DND-41 (cell line): Measurements from ENCODE around the gene ARSA.

Experiments used
- ATAC-seq: fragments of 200-7000 bp; cut with Tn5 transposase; 3 replicates; pipeline ENCODE4 v1.9.1; 2021; ENCODE audit warnings: low read depth; ENCODE audit not compliant: insufficient read depth
- DNase-seq: peaks from one replicate; pipeline ENCODE4 v3.0.0-alpha.2; 2020
- H2AFZ ChIP-seq: 2 replicates; pipeline ENCODE4 v1.6.0; 2012; ENCODE audit warnings: low read depth, low read length
- H3K27ac ChIP-seq: 2 replicates; pipeline ENCODE4 v1.5.1; 2012; ENCODE audit warnings: low read length, inconsistent platforms
- H3K27me3 ChIP-seq: fragments of 200-600 bp; sonication (generic); 2 replicates; pipeline ENCODE4 v1.6.0; 2012; ENCODE audit warnings: low read length, mild to moderate bottlenecking, inconsistent platforms; ENCODE audit not compliant: insufficient read depth, poor library complexity
- H3K36me3 ChIP-seq: 2 replicates; pipeline ENCODE4 v1.5.1; 2012; ENCODE audit warnings: low read length, inconsistent platforms; ENCODE audit not compliant: insufficient read depth
- H3K4me1 ChIP-seq: 2 replicates; pipeline ENCODE4 v1.5.1; 2012; ENCODE audit warnings: mild to moderate bottlenecking, low read length; ENCODE audit not compliant: insufficient read depth
- H3K4me2 ChIP-seq: 2 replicates; pipeline ENCODE4 v1.6.0; 2012; ENCODE audit warnings: mild to moderate bottlenecking, moderate library complexity, low read length, inconsistent platforms; ENCODE audit not compliant: insufficient read depth
- H3K4me3 ChIP-seq, 2 experiments: fragments of 200-600 bp in 1 of 2; shearing (Covaris generic) in 1 of 2; 2 replicates each; pipeline ENCODE4 v1.5.1; 2012 to 2016; ENCODE audit warnings: inconsistent platforms in 2 of 2, low read length in 2 of 2, mild to moderate bottlenecking in 2 of 2, low read depth in 1 of 2, moderate library complexity in 1 of 2
- H3K79me2 ChIP-seq: 2 replicates; pipeline ENCODE4 v1.6.0; 2012; ENCODE audit warnings: low read length, inconsistent platforms; ENCODE audit not compliant: insufficient read depth
- H3K9ac ChIP-seq: 2 replicates; pipeline ENCODE4 v1.6.0; 2012; ENCODE audit warnings: low read depth, mild to moderate bottlenecking, inconsistent platforms, low read length, moderate library complexity
- H3K9me3 ChIP-seq: 2 replicates; pipeline ENCODE4 v1.5.1; 2012; ENCODE audit warnings: low read length, moderate library complexity, mild to moderate bottlenecking, inconsistent platforms; ENCODE audit not compliant: insufficient read depth, severe bottlenecking
- H4K20me1 ChIP-seq: 2 replicates; pipeline ENCODE4 v1.6.0; 2012; ENCODE audit warnings: low read length; ENCODE audit not compliant: insufficient read depth
- EZH2 ChIP-seq: IDR thresholded peaks from 3 replicates; pipeline ENCODE4 v1.6.1; 2012; ENCODE audit warnings: borderline replicate concordance, low read depth, mild to moderate bottlenecking, moderate library complexity, low read length, inconsistent platforms; ENCODE audit not compliant: severe bottlenecking

ARSA gene

GRCh38 chr22:50575426-50575941 is 52.5 kb downstream of the ARSA start:
- H3K9me3 ChIP-seq, result no peaks in the 10 kb centered on the region
- DNase-seq, result no peak
- no peak for TF ChIP-seq EZH2
- H3K36me3 ChIP-seq, result peaks cover 90% of the 10 kb centered on the region
- peaks cover 8% of the 10 kb centered on the region for H3K4me1 ChIP-seq
- ATAC-seq, result no peak
- no peaks in the 10 kb centered on the region for H3K27me3 ChIP-seq
- H3K4me3 ChIP-seq, result no peak overlapping the region
- H3K9ac ChIP-seq, result no peak overlapping the region
- H2AFZ ChIP-seq, result no peak overlapping the region
- H3K79me2 ChIP-seq, result no peaks in the 10 kb centered on the region
- no peak overlapping the region for H3K4me2 ChIP-seq
- H3K27ac ChIP-seq, result no peak overlapping the region
- peaks cover 11% of the 10 kb centered on the region for H4K20me1 ChIP-seq
